Caco-2 (cell line): Measurements from ENCODE around the gene KIF13A. TPM values are rescaled to one million over a fixed set of nuclear protein-coding genes. Genes with fewer than 3 reads are reported as not detected.

Source experiments
- BruUV-seq: library from RNA; stranded (reverse); fragments of 400-500 nt; replicated peaks from 2 replicates; lab custom pipeline; 2021; lab: Mats Ljungman, UMichigan
- CTCF ChIA-PET: fragments of 300-600 bp; sonication (Branson Sonifier 250); formaldehyde crosslinking; loops from one replicate; lab custom pipeline; 2022; ENCODE audit warnings: antibody characterized with exemption; lab: Charles Lee
- POLR2A ChIA-PET: fragments of 300-600 bp; sonication (Branson Sonifier 250); formaldehyde crosslinking; loops from one replicate; lab custom pipeline; 2022; ENCODE audit warnings: antibody characterized with exemption; lab: Charles Lee
- DNase-seq, 2 experiments: peaks; one replicate each; pipeline versions ENCODE4 v3.0.0 to v3.0.0-alpha.2; 2020 to 2022
- H3K27me3 ChIP-seq: replicated peaks from 2 replicates; pipeline ENCODE4 v1.6.0; 2011; ENCODE audit warnings: low read length; ENCODE audit not compliant: control insufficient read depth, insufficient read depth
- H3K36me3 ChIP-seq: 2 replicates; pipeline ENCODE4 v1.5.1; 2011; ENCODE audit warnings: low read length; ENCODE audit not compliant: control insufficient read depth, insufficient read depth
- H3K4me1 ChIP-seq: fragments of 250-450 bp; sonication (Bioruptor Pico); 2 replicates; pipeline ENCODE4 v1.5.1; 2020; ENCODE audit warnings: mild to moderate bottlenecking
- H3K4me3 ChIP-seq: 2 replicates; pipeline ENCODE4 v1.5.1; 2011; ENCODE audit warnings: low read depth, mild to moderate bottlenecking, control low read depth, low read length
- H3K9me3 ChIP-seq: fragments of 250-450 bp; sonication (Bioruptor Pico); 2 replicates; pipeline ENCODE4 v1.5.1; 2020; ENCODE audit warnings: mild to moderate bottlenecking, moderate library complexity
- H3K27ac Mint-ChIP-seq: one replicate; pipeline ENCODE4 v1.8.0; 2022; ENCODE audit warnings: mixed read lengths; ENCODE audit not compliant: unreplicated experiment
- H3K27me3 Mint-ChIP-seq: one replicate; pipeline ENCODE4 v1.8.0; 2022; ENCODE audit warnings: mixed read lengths; ENCODE audit not compliant: insufficient read depth, unreplicated experiment
- H3K36me3 Mint-ChIP-seq: one replicate; pipeline ENCODE4 v1.8.0; 2022; ENCODE audit warnings: mild to moderate bottlenecking, mixed read lengths; ENCODE audit not compliant: insufficient read depth, unreplicated experiment
- H3K4me1 Mint-ChIP-seq: one replicate; pipeline ENCODE4 v1.8.0; 2022; ENCODE audit warnings: low read depth, mixed read lengths; ENCODE audit not compliant: unreplicated experiment
- H3K4me3 Mint-ChIP-seq: one replicate; pipeline ENCODE4 v1.8.0; 2022; ENCODE audit warnings: mild to moderate bottlenecking, moderate library complexity, mixed read lengths; ENCODE audit not compliant: unreplicated experiment
- H3K9me3 Mint-ChIP-seq: one replicate; pipeline ENCODE4 v1.8.0; 2022; ENCODE audit warnings: mixed read lengths; ENCODE audit not compliant: unreplicated experiment
- intact Hi-C: fragments of 100-400 bp; cut with micrococcal nuclease; formaldehyde crosslinking; loops from one replicate; pipeline ENCODE4 v1.10.0; 2022; ENCODE audit not compliant: unreplicated experiment
- total RNA-seq: library from RNA; stranded (reverse); gene quantifications from 2 replicates; pipeline ENCODE4 v1.2.3, GENCODE V29; 2022
- TF ChIP-seq, protein P1 (sequence below), 2 experiments: fragments of 200-600 bp in 1 of 2; IDR thresholded peaks; 1 replicate in 1 of 2; 2 replicates in 1 of 2; pipeline versions ENCODE4 v1.5.1 to v1.8.0; 2011 to 2022; ENCODE audit warnings: antibody characterized with exemption in 1 of 2, control low read depth in 1 of 2, inconsistent platforms in 1 of 2, low read depth in 1 of 2, low read length in 1 of 2, mild to moderate bottlenecking in 1 of 2, moderate library complexity in 1 of 2; ENCODE audit not compliant: insufficient read depth in 1 of 2, severe bottlenecking in 1 of 2, unreplicated experiment in 1 of 2

KIF13A gene
- total RNA-seq, 1 experiment from 2014 or later = 13.8 TPM

- H3K27me3 ChIP-seq = no peaks in the 10 kb centered on the region
- intact Hi-C loops = no loop called here
- no peak overlapping the region for H3K27ac Mint-ChIP-seq
- no peak overlapping the region for H3K4me3 Mint-ChIP-seq
- TF ChIP-seq, protein P1, sequence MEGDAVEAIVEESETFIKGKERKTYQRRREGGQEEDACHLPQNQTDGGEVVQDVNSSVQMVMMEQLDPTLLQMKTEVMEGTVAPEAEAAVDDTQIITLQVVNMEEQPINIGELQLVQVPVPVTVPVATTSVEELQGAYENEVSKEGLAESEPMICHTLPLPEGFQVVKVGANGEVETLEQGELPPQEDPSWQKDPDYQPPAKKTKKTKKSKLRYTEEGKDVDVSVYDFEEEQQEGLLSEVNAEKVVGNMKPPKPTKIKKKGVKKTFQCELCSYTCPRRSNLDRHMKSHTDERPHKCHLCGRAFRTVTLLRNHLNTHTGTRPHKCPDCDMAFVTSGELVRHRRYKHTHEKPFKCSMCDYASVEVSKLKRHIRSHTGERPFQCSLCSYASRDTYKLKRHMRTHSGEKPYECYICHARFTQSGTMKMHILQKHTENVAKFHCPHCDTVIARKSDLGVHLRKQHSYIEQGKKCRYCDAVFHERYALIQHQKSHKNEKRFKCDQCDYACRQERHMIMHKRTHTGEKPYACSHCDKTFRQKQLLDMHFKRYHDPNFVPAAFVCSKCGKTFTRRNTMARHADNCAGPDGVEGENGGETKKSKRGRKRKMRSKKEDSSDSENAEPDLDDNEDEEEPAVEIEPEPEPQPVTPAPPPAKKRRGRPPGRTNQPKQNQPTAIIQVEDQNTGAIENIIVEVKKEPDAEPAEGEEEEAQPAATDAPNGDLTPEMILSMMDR (IDR thresholded peaks at IDR 0.05; ENCODE audit: insufficient read depth in 1 of 2, low read depth in 1 of 2, low read length in 1 of 2, severe bottlenecking in 1 of 2, unreplicated experiment in 1 of 2) = no peak
- no peaks in the 10 kb centered on the region for H3K36me3 ChIP-seq
- ChIA-PET CTCF (no interaction called here), POLR2A (no interaction called here)
- no peak overlapping the region for H3K4me3 ChIP-seq
- BruUV-seq = no TSS peak
- H3K36me3 Mint-ChIP-seq = no peaks in the 10 kb centered on the region
- no peaks in the 10 kb centered on the region for H3K27me3 Mint-ChIP-seq
- H3K9me3 Mint-ChIP-seq = no peaks in the 10 kb centered on the region
- no peaks in the 10 kb centered on the region for H3K4me1 Mint-ChIP-seq
- no peak for DNase-seq
- no peaks in the 10 kb centered on the region for H3K9me3 ChIP-seq
- no peaks in the 10 kb centered on the region; the same call in 1 of the 2 replicates for H3K4me1 ChIP-seq
Observed at GRCh38 chr6:18034798-18035202, 47.4 kb upstream of the KIF13A start.

GRCh38 chr6:18031680-18032256 lies 44.3 kb upstream of the KIF13A start:
- DNase-seq = no peak
- no peaks in the 10 kb centered on the region for H3K27me3 ChIP-seq
- ChIA-PET CTCF (no interaction called here), POLR2A (no interaction called here)
- no peak overlapping the region for H3K4me3 Mint-ChIP-seq
- H3K4me3 ChIP-seq = no peak overlapping the region
- H3K36me3 Mint-ChIP-seq = no peaks in the 10 kb centered on the region
- H3K9me3 Mint-ChIP-seq = no peaks in the 10 kb centered on the region
- no peaks in the 10 kb centered on the region for H3K4me1 ChIP-seq
- H3K4me1 Mint-ChIP-seq = no peaks in the 10 kb centered on the region
- TF ChIP-seq, protein P1 (IDR thresholded peaks at IDR 0.05; ENCODE audit: insufficient read depth in 1 of 2, low read depth in 1 of 2, low read length in 1 of 2, severe bottlenecking in 1 of 2, unreplicated experiment in 1 of 2) = no peak
- no peaks in the 10 kb centered on the region for H3K9me3 ChIP-seq
- intact Hi-C loops = no loop called here
- H3K36me3 ChIP-seq = no peaks in the 10 kb centered on the region
- no peak overlapping the region for H3K27ac Mint-ChIP-seq
- BruUV-seq = no TSS peak
- no peaks in the 10 kb centered on the region for H3K27me3 Mint-ChIP-seq

DNA sequence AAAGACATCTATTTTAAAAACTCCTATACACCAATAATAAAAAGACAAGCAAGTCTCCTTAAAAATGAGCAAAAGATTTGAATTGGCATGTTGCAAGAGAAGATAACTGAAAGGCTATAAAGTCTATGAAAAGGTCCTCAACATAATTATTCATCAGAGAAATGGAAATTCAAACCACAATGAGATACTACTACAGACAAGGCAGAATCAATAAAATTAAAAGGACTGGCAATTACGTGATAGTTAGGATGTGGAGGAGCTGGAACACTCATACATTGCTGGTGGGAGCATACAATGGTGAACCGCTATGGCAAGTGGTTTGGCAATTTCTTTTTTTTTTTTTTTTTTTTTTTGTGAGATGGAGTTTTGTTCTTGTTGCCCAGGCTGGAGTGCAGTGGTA lies 43.8 kb upstream of the KIF13A start:
- no peak overlapping the region for H3K4me3 ChIP-seq
- Mint-ChIP-seq H3K4me3 (no peak overlapping the region), H3K27me3 (no peaks in the 10 kb centered on the region), H3K36me3 (no peaks in the 10 kb centered on the region), H3K4me1 (no peaks in the 10 kb centered on the region), H3K9me3 (no peaks in the 10 kb centered on the region), H3K27ac (no peak overlapping the region)
- H3K4me1 ChIP-seq = no peaks in the 10 kb centered on the region
- POLR2A ChIA-PET = no interaction called here
- no peaks in the 10 kb centered on the region for H3K9me3 ChIP-seq
- no peak for DNase-seq
- no TSS peak for BruUV-seq
- TF ChIP-seq, protein P1 (IDR thresholded peaks at IDR 0.05; ENCODE audit: insufficient read depth in 1 of 2, low read depth in 1 of 2, low read length in 1 of 2, severe bottlenecking in 1 of 2, unreplicated experiment in 1 of 2) = no peak
- H3K36me3 ChIP-seq = no peaks in the 10 kb centered on the region
- intact Hi-C loops = no loop called here
- CTCF ChIA-PET = interaction anchor here (0.6 kb wide), 1 partner anchor 88 kb away, joined by 6 read pairs; no protein-coding TSS in a partner anchor
- H3K27me3 ChIP-seq = no peaks in the 10 kb centered on the region
